Upper lobe of left lung (tissue), 6 donors: ENCODE measurements around the gene ABCA7. TPM values are rescaled to one million over a fixed set of nuclear protein-coding genes. Genes with fewer than 3 reads are reported as not detected.

ENCODE experiments used
- ATAC-seq, 2 donors: fragments of 200-7000 bp; cut with Tn5 transposase; one replicate each; pipeline ENCODE4 v1.9.1; 2022; ENCODE audit warnings: mild to moderate bottlenecking in 2 of 2, moderate library complexity in 2 of 2; ENCODE audit not compliant: low FRiP score in 2 of 2
- DNase-seq, 2 donors: peaks; one replicate each; pipeline ENCODE4 v3.0.0-alpha.2; 2019 to 2020
- H3K27ac ChIP-seq, 4 donors: fragments of 200-600 bp; sonication (generic); one replicate each; pipeline ENCODE4 v1.5.1; 2016 to 2019
- H3K27me3 ChIP-seq, 4 donors: fragments of 200-600 bp; sonication (generic); one replicate each; pipeline ENCODE4 v1.5.1; 2017 to 2019
- H3K36me3 ChIP-seq, 4 donors: fragments of 200-600 bp; sonication (generic); one replicate each; pipeline ENCODE4 v1.5.1; 2016 to 2019
- H3K4me1 ChIP-seq, 4 donors: fragments of 200-600 bp; sonication (generic); one replicate each; pipeline ENCODE4 v1.5.1; 2018 to 2019
- H3K4me3 ChIP-seq, 4 donors: fragments of 200-600 bp; sonication (generic); one replicate each; pipeline ENCODE4 v1.5.1; 2017 to 2019; ENCODE audit warnings: mild to moderate bottlenecking in 2 of 4, moderate library complexity in 1 of 4
- H3K9me3 ChIP-seq, 4 donors: fragments of 200-600 bp; sonication (generic); one replicate each; pipeline ENCODE4 v1.5.1; 2018 to 2019
- CTCF ChIP-seq, 6 experiments: fragments of 450-650 bp in 4 of 6; fragments of 200-600 bp in 2 of 6; sonication (generic) in 2 of 6; IDR thresholded peaks; one replicate each; pipeline ENCODE4 v1.5.1; 2016 to 2019; ENCODE audit warnings: antibody characterized with exemption in 6 of 6
- EP300 ChIP-seq, 4 donors: sonication (generic); formaldehyde crosslinking; IDR thresholded peaks; one replicate each; pipeline ENCODE4 v1.5.1; 2017; ENCODE audit warnings: antibody characterized with exemption in 4 of 4, control low read depth in 2 of 4
- POLR2A ChIP-seq, 4 donors: fragments of 450-650 bp; IDR thresholded peaks; one replicate each; pipeline ENCODE4 v1.5.1; 2016 to 2017; ENCODE audit warnings: antibody characterized with exemption in 4 of 4, mild to moderate bottlenecking in 2 of 4
- POLR2AphosphoS5 ChIP-seq, 2 donors: sonication (generic); formaldehyde crosslinking; IDR thresholded peaks; one replicate each; pipeline ENCODE4 v1.5.1; 2017; ENCODE audit warnings: antibody characterized with exemption in 2 of 2
- WGBS, 2 donors: methylation state at CpG; one replicate each; pipeline ENCODE4 v1.1.5; 2017 to 2018; 5-methylcytosine and 5-hydroxymethylcytosine counted together
- total RNA-seq, 6 donors: library from RNA; depleted of rRNA in 4 of 6; stranded (reverse); fragments of >200 nt in 4 of 6; gene quantifications; one replicate each; pipeline versions ENCODE4 v1.1.0 to v1.2.1, GENCODE V29; 2016 to 2021
- donor health status: DM: no; HTN: no; CAD: no; lungs with moderate emphysema.
- donor health status: DM: no; HTN: yes; CAD: no; lungs with severe emphysema.

The ABCA7 gene
- total RNA-seq, 6 donors from 2014 or later = 34.1 to 224 (median 58.2) TPM

DNA sequence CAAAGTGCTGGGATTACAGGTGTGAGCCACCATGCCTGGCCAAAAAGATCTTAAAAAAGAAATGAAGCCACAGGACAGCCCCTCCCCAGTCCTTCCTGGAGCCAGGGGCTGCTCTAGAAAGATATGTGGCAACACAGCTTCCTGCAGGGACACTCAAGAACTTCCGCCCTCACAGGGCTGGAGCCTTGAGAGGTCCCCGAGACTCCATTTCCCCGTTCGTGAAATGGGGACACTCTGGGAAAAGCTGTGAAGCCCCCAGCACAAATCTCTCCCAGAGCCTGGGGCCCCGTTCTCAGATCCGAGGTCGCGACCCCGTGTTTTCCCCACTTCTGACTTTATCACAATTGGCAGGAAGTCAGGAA is 61.4 kb downstream of the ABCA7 start:
- peak; percentile 4 to 36 for TF ChIP-seq POLR2AphosphoS5 (IDR thresholded peaks at IDR 0.05)
- peak in 2 of 4 donors; percentile 18 to 81 for TF ChIP-seq EP300 (IDR thresholded peaks at IDR 0.05)
- no peak for TF ChIP-seq CTCF (IDR thresholded peaks at IDR 0.05)
- TF ChIP-seq POLR2A (IDR thresholded peaks at IDR 0.05) = peak in 1 of 4 donors; percentile 29
- ATAC-seq (no peak), DNase-seq (peak in 1 of 2 donors; percentile 90)
- Histone ChIP-seq H3K9me3 (no peaks in the 10 kb centered on the region), H3K27ac (peak overlapping the region; percentile 94 to 97 (median 95)), H3K27me3 (no peaks in the 10 kb centered on the region), H3K4me3 (peak overlapping the region in 3 of 4 donors; percentile 6 to 27 (median 13)), H3K36me3 (peaks cover 0 to 8% (median 7%) of the 10 kb centered on the region in 4 donors), H3K4me1 (peaks cover 70 to 80% (median 75%) of the 10 kb centered on the region in 4 donors)
- 0 to 10% methylated on average over 2 to 9 of the region's 9 CpGs for WGBS, 2 donors

DNA sequence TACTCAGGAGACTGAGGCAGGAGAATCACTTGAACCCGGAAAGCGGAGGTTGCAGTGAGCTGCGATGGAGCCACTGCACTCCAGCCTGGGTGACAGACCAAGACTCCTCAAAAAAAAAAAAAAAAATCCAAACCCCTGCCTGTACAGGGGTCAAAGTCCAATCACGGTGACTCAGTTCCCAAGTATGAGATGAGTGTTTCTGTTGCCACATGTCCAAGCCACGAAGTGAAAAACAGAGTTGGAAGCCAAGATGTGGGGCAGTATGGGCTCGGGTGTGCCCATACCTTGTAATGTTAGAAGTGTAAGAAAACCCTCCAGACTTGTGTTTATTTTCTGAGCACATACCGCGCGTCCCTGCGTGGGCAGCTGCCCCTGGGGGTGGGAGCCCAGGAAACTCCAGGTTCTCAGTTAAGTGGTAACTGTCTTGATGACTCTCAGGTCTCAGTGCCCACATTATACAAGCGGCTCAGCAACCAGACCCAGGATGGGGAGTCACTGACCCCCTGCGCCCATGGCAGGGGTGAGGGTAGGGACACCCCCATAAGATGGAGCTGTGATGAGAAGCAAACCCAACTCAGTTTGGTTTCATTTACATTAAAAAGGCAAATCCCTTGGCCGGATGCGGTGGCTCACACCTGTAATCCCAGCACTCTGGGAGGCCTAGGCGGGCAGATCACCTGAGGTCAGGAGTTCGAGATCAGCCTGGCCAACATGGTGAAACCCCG is 62.7 kb downstream of the ABCA7 start:
- Histone ChIP-seq H3K27me3 (no peaks in the 10 kb centered on the region), H3K4me1 (peaks cover 70 to 87% (median 84%) of the 10 kb centered on the region in 4 donors), H3K9me3 (no peaks in the 10 kb centered on the region), H3K4me3 (peak overlapping the region in 1 of 4 donors; percentile 27), H3K36me3 (peaks cover 9 to 21% (median 20%) of the 10 kb centered on the region in 4 donors), H3K27ac (peak overlapping the region; percentile 94 to 97 (median 95))
- DNase-seq = peak; percentile 82 to 84
- 45 to 47% methylated on average over 17 of the region's 17 CpGs for WGBS, 2 donors
- ATAC-seq = peak; percentile 27 to 47
- TF ChIP-seq POLR2AphosphoS5 (IDR thresholded peaks at IDR 0.05) (peak; percentile 67 to 85), CTCF (IDR thresholded peaks at IDR 0.05) (no peak), EP300 (IDR thresholded peaks at IDR 0.05) (peak in 3 of 4 donors; percentile 30 to 89 (median 46)), POLR2A (IDR thresholded peaks at IDR 0.05) (peak in 1 of 4 donors; percentile 12)

- Histone ChIP-seq H3K36me3 (peaks cover 9 to 26% (median 26%) of the 10 kb centered on the region in 4 donors), H3K27me3 (no peaks in the 10 kb centered on the region), H3K4me3 (peak overlapping the region in 3 of 4 donors; percentile 79 to 96 (median 93)), H3K27ac (peak overlapping the region; percentile 94 to 97 (median 95)), H3K9me3 (no peaks in the 10 kb centered on the region), H3K4me1 (peaks cover 64 to 85% (median 77%) of the 10 kb centered on the region in 4 donors)
- DNase-seq = no peak
- WGBS, 2 donors = 36 to 39% methylated on average over 20 of the region's 20 CpGs
- no peak for TF ChIP-seq EP300 (IDR thresholded peaks at IDR 0.05)
- no peak for TF ChIP-seq POLR2AphosphoS5 (IDR thresholded peaks at IDR 0.05)
- TF ChIP-seq CTCF (IDR thresholded peaks at IDR 0.05) = no peak
- no peak for TF ChIP-seq POLR2A (IDR thresholded peaks at IDR 0.05)
- ATAC-seq = no peak
Measured at GRCh38 chr19:1103132-1103707, 63.3 kb downstream of the ABCA7 start.

- Histone ChIP-seq H3K27ac (peak within 1 kb of the TSS; percentile 96 to 100 (median 97)), H3K4me3 (peak within 1 kb of the TSS; percentile 77 to 96 (median 86)), H3K27me3 (no peaks in the 10 kb centered on the region), H3K9me3 (no peaks in the 10 kb centered on the region), H3K36me3 (peaks cover 13 to 32% (median 32%) of the 10 kb centered on the region in 4 donors), H3K4me1 (peaks cover 59 to 79% (median 71%) of the 10 kb centered on the region in 4 donors)
- peak in 3 of 4 donors; percentile 94 to 99 (median 98) for TF ChIP-seq POLR2A (IDR thresholded peaks at IDR 0.05)
- no peak for TF ChIP-seq CTCF (IDR thresholded peaks at IDR 0.05)
- TF ChIP-seq POLR2AphosphoS5 (IDR thresholded peaks at IDR 0.05) = peak; percentile 92 to 97
- peak in 1 of 4 donors; percentile 76 for TF ChIP-seq EP300 (IDR thresholded peaks at IDR 0.05)
- WGBS, 2 donors = 0 to 3% methylated on average over 6 to 23 of the region's 75 CpGs
- peak; percentile 90 to 93 for ATAC-seq
- DNase-seq = peak; percentile 98
Measured at GRCh38 chr19:1103708-1104310, 63.9 kb downstream of the ABCA7 start, which contains the start of gene GPX4. GPX4 (plus strand) TSS chr19:1103994; CDS start chr19:1104044, 50 bp downstream.
